ENCODE results near the gene STMN3. TPM values are rescaled to one million over a fixed set of nuclear protein-coding genes. Genes with fewer than 3 reads are reported as not detected.

Gene STMN3
- total RNA-seq, 4 donors from 2014 or later: 2.4 to 6.4 (median 4.7) TPM

DNA sequence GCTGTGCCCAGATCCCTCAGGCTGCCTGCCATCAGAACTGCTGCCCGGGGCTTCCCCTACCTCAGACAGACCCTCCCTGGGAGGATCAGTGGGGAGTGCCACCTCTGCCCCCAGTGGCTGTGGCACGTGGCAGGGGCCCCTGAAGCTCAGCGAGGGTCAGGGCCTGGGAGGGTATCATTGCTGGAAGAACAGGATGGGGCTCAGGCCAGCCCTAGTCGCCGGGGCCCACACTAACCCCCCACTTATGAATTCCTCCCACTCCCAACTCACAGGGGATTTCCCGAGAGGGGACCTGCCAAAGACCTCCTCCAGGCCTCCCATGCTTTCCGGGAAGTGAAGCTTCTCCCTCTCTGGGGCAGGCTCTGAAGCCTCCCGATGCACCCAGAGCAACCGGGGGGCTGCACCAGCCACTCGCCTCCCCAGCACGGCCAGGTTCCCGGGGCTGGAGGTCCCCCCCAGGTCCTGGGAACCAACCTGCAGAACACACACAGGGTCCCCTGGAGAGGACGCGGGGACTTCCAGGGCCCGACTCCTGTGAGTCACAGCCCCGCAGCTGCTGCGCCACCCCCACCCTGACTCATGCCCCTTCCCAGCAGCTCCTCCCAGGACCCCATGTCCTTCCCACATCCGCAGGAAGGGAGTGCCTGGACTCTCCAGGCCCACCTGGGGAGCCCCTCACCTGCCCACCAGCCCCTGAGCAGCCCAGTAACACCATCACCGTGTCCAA is 45.7 kb upstream of the STMN3 start:
- TF ChIP-seq, protein P1, sequence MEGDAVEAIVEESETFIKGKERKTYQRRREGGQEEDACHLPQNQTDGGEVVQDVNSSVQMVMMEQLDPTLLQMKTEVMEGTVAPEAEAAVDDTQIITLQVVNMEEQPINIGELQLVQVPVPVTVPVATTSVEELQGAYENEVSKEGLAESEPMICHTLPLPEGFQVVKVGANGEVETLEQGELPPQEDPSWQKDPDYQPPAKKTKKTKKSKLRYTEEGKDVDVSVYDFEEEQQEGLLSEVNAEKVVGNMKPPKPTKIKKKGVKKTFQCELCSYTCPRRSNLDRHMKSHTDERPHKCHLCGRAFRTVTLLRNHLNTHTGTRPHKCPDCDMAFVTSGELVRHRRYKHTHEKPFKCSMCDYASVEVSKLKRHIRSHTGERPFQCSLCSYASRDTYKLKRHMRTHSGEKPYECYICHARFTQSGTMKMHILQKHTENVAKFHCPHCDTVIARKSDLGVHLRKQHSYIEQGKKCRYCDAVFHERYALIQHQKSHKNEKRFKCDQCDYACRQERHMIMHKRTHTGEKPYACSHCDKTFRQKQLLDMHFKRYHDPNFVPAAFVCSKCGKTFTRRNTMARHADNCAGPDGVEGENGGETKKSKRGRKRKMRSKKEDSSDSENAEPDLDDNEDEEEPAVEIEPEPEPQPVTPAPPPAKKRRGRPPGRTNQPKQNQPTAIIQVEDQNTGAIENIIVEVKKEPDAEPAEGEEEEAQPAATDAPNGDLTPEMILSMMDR (IDR thresholded peaks at IDR 0.05; ENCODE audit: low read depth): no peak

DNA sequence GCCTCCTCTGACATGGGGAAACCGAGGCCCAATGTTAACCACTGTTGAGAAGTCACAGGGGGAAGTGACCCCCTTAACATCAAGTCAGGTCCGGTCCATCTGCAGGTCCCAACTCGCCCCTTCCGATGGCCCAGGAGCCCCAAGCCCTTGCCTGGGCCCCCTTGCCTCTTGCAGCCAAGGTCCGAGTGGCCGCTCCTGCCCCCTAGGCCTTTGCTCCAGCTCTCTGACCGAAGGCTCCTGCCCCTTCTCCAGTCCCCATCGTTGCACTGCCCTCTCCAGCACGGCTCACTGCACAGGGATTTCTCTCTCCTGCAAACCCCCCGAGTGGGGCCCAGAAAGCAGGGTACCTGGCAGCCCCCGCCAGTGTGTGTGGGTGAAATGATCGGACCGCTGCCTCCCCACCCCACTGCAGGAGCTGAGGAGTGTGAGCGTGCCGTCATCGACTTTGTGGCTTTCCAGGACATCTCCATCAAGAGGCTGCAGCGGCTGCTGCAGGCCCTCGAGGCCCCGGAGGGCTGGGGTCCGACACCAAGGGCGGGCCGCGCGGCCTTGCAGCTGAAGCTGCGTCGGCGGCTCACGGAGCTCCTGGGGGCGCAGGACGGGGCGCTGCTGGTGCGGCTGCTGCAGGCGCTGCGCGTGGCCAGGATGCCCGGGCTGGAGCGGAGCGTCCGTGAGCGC is 44.8 kb upstream of the STMN3 start:
- TF ChIP-seq, protein P1 (IDR thresholded peaks at IDR 0.05; ENCODE audit: low read depth): no peak

DNA sequence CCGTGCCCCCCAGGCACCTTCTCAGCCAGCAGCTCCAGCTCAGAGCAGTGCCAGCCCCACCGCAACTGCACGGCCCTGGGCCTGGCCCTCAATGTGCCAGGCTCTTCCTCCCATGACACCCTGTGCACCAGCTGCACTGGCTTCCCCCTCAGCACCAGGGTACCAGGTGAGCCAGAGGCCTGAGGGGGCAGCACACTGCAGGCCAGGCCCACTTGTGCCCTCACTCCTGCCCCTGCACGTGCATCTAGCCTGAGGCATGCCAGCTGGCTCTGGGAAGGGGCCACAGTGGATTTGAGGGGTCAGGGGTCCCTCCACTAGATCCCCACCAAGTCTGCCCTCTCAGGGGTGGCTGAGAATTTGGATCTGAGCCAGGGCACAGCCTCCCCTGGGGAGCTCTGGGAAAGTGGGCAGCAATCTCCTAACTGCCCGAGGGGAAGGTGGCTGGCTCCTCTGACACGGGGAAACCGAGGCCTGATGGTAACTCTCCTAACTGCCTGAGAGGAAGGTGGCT is 44.2 kb upstream of the STMN3 start:
- TF ChIP-seq, protein P1 (IDR thresholded peaks at IDR 0.05; ENCODE audit: low read depth): no peak

DNA sequence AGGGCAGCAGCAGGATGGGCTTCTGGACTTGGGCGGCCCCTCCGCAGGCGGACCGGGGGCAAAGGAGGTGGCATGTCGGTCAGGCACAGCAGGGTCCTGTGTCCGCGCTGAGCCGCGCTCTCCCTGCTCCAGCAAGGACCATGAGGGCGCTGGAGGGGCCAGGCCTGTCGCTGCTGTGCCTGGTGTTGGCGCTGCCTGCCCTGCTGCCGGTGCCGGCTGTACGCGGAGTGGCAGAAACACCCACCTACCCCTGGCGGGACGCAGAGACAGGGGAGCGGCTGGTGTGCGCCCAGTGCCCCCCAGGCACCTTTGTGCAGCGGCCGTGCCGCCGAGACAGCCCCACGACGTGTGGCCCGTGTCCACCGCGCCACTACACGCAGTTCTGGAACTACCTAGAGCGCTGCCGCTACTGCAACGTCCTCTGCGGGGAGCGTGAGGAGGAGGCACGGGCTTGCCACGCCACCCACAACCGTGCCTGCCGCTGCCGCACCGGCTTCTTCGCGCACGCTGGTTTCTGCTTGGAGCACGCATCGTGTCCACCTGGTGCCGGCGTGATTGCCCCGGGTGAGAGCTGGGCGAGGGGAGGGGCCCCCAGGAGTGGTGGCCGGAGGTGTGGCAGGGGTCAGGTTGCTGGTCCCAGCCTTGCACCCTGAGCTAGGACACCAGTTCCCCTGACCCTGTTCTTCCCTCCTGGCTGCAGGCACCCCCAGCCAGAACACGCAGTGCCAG is 43.6 kb upstream of the STMN3 start, which contains the start of gene TNFRSF6B:
TNFRSF6B (plus strand) TSS at position 25 of the 729 bp plus-strand sequence; CDS start at position 141, 116 bp downstream.
- TF ChIP-seq, protein P1 (IDR thresholded peaks at IDR 0.05; ENCODE audit: low read depth): no peak

DNA sequence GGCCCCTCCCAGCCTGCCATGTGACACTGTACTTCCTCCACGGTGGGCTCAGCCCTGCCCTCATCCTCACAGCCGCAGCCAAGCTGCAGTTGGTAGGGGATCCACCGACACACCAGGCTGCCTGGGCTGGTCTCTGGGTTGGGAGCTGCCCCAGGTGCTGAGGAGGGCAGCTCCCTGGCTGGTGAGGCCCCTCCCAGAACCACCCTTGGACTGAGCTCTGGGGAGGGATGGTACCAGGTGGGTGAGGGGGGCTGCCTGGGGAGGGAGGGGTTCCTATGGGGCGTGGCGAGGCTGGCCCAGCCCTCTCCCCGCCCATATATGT is 43.0 kb upstream of the STMN3 start:
- TF ChIP-seq, protein P1 (IDR thresholded peaks at IDR 0.05; ENCODE audit: low read depth): no peak

DNA sequence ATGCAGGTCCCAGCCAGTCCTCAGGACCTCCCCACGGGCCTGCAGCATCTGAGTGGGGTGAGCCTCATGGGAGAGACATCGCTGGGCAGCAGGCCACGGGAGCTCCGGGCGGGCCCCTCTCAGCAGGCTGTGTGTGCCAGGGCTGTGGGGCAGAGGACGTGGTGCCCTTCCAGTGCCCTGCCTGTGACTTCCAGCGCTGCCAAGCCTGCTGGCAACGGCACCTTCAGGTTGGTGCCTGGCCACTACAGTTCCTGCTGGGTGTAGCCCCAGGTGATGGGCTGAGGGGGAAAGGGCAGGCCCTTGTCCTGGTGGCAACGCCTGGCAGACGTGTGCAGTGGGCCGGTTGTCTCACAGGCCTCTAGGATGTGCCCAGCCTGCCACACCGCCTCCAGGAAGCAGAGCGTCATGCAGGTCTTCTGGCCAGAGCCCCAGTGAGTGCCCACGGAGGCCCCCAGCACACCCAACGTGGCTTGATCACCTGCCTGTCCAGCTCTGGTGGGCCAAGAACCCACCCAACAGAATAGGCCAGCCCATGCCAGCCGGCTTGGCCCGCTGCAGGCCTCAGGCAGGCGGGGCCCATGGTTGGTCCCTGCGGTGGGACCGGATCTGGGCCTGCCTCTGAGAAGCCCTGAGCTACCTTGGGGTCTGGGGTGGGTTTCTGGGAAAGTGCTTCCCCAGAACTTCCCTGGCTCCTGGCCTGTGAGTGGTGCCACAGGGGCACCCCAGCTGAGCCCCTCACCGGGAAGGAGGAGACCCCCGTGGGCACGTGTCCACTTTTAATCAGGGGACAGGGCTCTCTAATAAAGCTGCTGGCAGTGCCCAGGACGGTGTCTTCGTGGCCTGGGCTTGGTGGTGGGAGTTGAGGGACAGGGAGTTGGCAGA is 42.4 kb upstream of the STMN3 start:
- TF ChIP-seq, protein P1 (IDR thresholded peaks at IDR 0.05; ENCODE audit: low read depth): no peak
